ENCODE measurements around the gene PTP4A2.
"Not testable (repeated sequence)": the region's sequence is repeated elsewhere in the genome, so short reads cannot be mapped to it uniquely, and the experiment has no call there.

The PTP4A2 gene

DNA sequence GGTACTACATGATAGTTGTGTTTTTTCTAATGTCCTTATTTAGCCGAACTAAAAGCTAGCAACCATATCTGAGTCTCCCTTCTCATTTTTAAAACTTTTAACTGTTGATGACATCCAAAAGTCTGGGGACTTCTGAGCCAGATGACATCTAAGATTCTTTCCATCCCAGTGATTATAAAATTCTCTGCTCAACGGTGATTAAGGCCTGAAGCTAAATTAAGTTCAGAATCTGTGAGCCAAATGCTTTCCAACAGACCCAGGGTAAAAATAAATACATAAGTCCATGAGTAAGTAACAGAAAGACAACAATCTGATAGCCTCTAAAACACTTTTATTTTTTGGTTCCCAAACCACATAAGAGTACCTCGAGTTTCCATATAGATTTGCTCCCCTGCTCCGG lies 13.1 kb upstream of the PTP4A2 start:
- no peak for DNase-seq

DNA sequence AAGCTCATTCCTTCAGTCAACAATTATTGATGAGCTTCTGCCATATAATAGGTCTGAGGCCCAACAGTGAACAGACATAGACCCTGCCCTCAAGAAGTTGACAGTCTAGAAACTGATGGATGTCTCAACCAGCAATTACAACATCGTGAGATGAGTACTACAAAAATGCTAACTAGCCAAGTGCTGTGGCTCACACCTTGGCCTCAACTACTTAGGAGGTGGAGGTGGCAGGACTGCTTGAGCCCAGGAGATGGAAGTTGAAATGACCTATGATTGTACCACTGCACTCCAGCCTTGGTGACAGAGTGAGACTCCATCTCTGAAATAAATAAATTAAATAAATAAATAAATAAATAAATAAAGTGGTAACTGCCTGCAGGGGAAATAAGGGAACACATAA lies 11.7 kb upstream of the PTP4A2 start:
- DNase-seq, result no peak

DNA sequence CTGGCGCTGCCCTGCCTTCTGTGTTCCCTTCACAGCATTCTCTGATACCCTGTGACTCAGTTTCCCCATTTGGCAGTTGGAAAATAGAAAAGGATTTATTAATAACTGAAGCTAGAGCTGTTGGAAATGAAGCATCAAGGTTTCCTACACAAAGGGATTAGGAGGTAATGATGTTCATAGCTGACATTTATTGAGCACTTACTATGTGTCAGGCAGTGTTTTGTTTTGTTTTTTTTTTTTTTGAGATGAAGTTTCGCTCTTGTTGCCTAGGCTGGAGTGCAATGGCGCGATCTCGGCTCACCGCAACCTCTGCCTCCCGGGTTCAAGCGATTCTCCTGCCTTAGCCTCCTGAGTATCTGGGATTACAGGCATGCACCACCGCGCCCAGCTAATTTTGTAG lies 7.5 kb upstream of the PTP4A2 start:
- not testable (repeated sequence) for DNase-seq

DNA sequence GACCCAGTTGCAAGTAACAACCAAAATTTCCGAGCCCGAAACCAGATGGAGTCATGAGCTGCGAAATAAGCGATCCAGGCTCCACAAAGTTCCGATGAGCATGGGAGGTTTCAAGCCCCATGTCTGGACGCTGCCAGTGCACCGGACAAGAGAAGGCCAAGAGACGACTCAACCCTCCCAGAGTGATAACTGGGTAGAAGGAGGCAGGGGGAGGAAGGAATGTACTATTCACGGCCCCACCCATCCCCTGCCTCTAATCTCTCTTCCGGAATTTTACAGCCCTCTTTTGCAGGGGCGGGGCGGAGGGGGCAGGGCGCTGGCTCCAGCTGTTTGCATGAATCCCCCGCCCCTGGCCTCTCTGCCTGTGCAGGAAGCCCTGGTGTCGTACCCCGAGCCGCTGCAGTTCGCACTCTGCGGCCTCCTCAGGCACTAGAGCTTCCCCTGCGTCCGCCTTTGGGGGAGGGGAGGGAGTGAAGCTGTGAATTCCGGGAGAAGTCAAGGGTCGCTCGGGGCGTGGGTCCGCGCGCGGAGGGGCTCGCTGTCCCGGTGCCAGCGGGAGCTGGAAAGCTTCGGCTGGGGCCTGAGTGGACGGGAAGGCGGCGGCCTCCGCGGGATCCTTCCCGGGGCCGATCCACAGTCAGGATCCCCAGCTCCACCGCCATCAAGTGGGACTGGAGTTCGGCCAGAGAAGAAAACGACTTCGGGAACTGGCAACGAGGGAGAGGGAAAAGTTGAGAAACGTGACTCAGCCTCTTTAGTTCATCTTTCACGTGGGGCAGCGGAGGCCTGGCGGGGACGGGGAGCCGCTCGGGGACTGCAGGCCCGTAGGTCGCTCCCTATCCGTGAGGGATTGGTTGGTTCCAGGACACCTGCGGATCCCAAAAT lies 6.3 kb upstream of the PTP4A2 start:
- DNase-seq, result peak in 25 of 58 donors; percentile 14 to 60 (median 38)

DNA sequence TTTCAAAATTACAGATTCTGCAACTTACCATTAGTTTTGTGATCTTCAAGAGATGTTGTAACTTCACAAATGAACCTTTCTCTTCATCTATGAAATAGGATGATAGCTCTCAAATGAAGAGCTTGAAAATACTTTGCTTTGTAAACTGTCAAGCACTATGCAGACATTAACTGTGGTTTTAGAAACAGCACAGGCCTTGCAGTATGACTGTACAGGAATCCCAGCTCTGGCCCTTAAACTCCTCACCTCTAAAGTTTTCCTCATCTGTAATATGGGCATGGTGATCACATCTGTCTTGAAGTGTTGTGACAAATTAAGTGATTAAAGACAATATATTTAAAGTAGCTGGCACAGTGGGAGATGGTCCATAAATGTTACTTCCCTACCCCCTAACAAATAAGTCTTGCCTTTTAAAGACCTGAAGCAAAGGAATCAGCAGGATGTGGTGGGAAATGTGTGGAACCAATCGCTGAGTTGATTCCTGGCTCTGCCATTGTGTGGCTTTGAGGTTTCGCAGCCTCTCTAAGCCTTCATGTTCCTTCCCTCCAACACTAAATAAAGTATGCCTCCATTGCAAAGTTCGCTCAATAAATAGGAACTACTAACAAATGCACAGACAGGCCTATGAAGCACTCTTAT lies 5.5 kb upstream of the PTP4A2 start:
- DNase-seq, result no peak

DNA sequence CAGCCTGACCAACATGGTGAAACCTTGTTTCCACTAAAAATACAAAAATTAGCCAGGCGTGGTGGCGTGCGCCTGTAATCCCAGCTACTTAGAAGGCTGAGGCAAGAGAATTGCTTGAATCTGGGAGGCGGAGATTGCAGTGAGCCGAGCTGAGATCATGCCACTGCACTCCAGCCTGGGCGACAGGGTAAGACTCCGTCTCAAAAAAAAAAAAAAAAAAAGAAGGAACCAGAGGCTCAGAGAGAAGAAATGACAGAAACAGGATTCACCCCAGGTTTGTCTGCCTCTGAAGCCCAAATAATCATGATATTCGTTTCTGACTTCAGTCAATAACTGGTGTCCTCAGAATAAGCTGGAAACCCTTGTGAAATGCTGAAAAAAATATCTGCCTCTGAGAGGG lies 3.9 kb upstream of the PTP4A2 start:
- not testable (repeated sequence) for DNase-seq

DNA sequence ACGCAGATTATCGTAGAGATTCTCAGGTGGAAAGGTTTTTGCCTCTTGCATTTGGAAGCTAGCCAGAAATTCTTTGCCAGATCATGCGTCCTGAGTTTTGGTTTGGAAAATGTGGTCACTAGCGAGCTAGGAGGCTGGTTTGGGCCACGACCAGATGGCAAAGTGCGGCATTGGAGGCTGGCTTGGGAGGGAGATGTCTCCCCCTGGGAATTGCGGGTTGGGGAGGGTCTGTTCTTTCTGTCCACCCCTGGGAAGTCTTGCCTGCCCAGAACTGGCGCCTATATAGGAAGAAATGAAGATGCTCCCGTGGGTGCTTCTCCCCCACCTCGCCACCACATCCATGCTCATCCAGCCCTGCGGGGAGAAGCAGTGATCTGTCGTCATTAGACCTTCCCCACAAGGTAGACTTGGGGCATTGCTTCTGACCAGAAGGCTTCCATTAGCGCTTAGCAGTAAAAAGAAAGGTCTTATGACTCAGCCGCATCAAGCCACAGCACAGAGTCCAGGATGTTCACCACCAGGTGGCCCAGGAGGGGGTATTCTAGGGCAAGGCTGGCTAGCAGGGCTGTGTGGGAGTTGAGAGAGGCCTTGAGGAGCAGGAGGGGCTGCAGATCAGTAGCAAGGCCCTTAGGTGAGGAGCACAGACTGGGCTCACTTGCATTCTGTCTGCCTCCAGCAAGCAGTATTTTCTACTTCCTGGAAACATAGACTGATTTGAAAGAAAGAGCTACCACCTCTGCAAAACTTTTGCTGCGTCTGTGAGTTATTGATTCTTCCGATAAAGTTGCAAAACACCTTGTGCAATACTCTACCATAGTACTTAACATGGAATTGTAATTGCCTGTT lies 1.5 kb upstream of the PTP4A2 start:
- DNase-seq, result no peak

DNA sequence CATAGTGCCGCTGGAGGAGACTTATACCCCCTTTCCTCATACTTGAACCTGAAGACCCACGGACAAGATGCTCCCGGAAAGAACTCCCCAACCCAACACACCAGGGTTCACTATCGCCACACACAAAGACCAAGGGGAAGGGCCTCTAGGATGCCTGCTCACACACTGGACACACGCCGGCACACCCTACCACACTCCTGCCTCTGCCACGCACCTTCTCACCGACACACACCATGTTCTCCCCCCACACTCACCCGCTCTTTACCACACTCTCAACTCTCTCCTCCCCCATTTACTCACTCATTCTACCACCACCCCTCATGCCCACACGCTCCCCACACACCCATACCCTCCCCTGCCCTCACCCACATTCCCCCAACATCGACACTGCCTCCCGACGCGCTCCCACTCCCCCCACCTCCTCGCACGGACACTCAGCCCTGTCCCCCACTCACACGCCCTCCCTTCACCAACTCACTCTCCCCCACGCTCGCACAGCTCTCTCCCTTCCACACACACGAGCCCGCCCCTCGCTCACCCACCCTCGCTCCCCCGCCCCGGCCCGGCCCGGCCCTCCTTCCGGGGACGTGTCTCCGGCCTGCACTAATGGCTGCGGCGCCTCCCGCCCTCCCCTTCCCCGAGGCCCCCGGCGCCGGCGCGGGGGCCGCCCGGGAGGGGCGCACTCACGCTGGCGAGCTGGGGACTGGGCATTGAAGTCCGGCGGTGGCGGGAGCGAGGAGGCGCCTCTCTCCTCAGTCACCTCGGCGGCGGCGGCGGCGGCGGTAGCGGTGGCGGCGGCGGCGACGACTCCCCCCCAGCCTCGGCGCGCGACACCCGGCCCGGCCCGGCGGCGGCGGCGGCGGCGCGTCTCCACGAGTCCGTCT lies 626 bp downstream of the PTP4A2 start:
- DNase-seq, result peak in 56 of 58 donors; percentile 24 to 91 (median 78)

DNA sequence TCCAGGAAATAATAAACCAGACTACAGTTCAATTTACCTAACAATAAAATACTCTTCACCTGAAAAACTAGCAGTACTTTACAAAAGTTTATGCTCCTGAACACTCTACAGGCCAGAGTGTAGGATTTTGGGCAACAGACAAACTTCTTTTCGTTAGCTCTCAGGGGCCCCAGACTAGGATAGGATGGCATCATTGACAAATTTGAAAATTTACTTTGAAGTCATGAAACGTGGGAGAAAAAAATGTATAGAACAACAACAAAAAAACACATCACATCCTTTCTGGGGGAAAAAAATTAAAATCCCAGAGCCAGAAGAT lies 1.2 kb downstream of the PTP4A2 start:
- DNase-seq, result no peak

DNA sequence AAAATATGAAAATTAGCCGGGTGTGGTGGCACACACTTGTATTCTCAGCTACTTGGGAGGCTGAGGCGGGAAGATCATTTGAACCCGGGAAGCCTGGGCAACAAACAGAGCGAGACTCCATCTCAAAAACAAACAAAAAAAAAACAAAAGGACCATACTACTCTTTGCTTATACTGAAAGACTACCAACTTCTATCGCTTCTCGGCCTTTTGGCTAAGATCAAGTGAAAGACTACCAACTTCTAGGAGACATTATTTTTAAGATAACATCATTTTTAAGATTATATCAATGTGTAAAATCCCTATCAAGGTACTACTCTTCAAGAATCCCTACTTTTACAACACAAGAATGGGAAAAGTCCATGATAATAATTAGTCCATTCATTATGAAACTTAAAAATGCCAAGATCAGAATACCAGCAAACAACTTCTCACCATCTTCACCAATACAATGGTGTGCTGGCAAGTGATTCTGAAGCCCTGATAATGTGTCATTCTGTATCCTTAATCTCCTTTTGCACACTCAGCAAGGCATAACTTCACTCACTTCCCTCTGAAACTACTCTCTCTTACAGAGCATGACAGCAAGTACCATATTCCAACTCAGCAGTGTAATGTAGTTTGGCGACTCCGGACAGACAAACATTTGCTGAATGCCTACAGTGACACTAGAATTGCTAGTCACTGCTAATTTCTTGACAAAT lies 1.7 kb downstream of the PTP4A2 start:
- peak in 1 of 58 donors; percentile 14 for DNase-seq

DNA sequence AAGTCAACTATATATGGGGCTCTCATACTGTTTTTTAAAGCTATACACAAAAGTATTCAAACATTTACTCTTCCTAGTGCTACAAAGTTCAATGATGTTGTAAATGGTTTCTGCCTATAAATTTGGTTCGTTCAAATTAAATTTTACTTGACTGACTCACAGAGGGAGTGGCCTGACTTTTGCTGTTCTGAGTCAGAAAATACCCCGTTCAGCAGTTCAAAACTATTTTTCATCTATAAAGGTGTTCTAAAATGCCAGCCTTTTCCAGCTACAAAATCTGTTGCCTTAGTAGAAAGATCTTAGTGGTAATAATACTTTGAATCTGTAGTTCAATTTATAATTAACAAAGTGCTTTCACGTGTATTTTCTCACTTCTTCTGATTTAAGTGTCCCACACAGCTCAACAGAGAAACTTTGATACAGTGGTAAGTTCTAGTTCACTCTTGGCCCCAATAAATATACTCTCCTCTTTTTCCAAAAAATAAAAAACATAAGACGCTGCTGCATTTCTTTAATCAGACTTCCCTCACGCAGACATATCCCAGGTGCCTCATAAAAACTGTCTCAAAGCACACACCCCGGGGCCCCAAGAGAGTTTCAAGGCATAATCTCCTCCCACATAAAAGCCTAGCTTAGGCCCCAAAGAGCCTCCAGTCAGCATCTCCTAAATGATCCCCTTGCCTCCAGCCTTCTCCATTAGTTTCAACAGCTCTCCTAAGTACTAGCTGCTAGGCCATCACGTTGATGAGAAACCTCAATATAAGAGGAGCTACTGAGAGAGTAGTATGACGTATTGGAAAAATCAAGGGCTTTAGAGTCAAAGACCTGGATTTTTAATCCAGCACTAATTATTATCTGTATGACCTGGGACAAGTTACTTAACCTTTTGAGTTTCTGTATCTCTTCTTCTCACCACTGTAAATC lies 3.2 kb downstream of the PTP4A2 start:
- no peak for DNase-seq

DNA sequence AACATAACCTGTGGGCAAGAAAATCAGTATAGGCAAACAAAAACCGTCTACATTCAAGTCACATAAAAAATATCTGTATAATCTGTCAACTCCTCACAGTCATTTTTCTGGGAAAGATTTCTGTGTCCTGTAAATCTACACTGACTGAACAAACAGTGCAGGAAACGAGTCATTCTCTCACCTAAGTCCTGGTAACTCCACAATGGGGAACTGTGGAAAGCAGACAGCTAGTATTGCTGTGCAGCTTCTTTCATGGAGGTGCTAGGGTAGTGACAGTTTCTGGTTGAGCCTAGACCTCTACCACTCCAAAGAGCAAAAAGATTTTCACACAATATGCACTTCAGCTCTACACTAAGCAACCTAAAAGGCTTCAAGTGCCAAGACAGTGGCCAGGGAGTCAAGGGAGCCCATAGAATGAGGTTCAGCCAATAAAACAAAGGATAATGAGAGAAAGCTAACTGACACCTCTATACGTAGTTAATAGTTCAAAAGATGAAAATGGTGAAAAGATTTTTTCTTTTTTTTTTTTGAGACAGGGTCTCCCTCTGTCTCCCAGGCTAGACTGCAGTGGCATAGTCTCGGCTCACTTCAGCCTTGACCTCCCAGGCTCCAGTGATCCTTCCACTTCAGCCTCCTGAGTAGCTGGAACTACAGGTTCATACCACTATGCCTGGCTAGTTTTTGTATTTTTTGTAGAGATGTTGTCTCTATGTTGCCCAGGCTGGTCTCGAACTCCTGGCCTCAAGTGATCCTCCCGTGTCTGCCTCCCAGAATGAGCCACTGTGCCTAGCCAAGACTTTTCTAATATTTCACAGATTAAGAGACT lies 5.5 kb downstream of the PTP4A2 start:
- no peak for DNase-seq

DNA sequence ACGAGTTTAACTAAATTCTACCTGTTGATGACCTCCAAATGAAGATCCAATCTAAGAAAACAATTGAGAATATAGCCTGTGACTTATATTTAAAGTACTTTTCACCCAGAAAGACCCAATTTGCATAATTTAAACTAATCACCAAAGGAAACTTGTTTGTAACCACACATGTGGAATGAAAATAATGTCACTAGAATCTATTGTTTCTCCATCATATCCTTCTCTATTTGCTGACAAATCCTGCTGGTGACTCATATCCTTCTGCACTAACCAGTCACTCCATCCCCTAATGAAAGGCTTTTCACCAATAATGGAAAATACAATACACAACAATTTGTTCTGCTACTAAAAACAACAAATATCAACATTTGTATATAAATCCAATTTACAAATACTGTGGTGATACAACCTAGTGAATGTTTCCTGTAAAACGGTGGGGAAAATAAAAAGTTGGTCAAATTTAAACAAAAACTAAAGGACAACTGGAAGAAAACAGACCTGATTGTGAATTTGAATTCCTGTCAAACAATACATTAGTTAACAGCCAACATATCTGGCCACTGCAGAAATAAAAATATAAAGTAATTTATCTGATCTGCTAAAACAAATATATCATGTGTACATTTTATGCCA lies 6.5 kb downstream of the PTP4A2 start:
- no peak for DNase-seq

DNA sequence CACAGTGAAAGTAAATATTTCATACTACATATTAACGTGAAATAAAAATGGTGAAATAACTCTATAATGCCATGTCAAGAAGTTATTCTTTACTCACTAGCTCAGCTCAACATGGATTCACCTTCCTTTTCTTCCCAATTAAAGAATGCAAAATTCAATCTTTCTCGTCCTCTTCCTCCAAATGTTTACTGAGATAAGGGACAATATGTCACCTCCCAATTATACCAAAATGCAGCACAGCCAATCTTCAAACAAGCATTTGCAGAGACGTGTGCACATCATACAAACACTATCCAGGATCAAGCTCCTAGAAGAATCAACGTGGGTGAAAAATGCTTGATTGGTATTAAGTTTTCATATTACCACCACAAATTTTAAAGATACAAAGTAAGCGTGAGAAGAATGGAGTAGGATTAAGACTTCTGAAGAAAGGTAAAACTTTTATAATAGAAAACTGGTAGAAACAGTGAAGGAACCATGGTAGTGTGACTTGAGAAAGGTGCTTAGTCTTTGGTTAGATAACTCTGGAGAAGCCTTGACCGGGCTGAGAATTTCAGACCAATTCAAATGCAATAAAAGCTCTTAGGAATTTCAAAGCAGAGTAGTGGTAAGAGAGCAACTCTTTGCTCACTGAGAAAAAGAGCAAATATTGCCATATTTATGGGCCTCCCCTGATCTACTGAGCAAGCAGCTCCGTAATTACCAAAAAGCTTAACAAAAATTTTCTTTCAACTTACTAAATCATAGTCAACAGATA lies 7.2 kb downstream of the PTP4A2 start:
- no peak for DNase-seq

DNA sequence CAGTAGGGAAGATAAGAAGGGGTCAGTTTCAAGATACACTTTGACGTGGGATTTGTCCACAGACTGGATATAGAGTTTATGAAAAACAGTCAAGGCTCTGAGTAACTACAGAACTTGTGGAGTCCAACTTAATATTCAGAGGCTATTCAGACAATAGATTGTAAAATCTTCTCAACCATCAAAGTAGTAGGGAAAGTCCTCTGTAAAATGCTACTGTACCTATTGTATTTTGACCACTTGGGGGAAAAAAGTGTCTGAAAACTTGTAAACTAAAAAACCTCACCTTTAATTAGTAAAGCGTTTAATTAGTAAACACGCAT lies 10.5 kb downstream of the PTP4A2 start:
- no peak for DNase-seq

DNA sequence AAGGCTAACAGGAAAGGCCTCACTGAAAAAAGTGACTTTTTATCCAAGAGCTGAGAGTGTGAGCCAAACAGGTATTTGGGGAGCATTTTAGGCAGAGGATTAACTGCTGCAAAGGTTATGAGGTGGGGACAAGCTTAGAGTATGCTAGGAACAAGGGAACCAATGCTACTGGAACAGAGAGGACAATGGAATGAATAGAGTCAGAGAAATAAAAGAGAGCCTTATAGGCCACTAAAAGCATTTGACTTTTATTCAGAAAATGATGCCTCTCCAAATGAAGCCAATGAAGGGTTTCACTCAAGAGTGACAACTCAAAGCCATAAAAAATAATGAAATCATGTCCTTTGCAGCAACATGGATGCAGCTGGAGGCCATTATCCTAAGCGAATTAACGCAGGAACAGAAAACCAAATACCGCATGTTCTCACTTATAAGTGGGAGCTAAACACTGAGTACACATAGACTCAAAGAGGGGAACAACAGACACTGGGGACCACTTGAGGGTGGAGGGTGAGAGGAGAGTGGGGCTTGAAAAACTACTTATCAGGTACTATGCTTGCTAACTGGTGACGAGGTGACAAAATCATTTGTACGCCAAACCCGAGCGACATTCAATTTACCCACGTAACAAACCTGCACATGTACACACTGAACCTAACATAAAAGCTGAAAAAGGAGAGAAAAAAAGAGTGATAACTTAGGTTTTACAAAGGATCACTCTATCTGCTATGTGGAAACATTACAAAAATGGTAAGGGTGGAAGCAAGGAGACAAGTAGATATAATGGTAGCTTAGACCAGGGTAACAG lies 11.1 kb downstream of the PTP4A2 start:
- peak in 1 of 58 donors; percentile 10 for DNase-seq
